GM15510 (cell line): Measurements from ENCODE around the gene KRTAP5-8.
"Not testable (repeated sequence)": the region's sequence is repeated elsewhere in the genome, so short reads cannot be mapped to it uniquely, and the experiment has no call there.

Experiments used
- POLR2A ChIP-seq: IDR thresholded peaks from 3 replicates; pipeline ENCODE4 v1.6.1; 2011; ENCODE audit warnings: borderline replicate concordance; ENCODE audit not compliant: insufficient read length; ENCODE audit errors: extremely low read depth

Gene KRTAP5-8

DNA sequence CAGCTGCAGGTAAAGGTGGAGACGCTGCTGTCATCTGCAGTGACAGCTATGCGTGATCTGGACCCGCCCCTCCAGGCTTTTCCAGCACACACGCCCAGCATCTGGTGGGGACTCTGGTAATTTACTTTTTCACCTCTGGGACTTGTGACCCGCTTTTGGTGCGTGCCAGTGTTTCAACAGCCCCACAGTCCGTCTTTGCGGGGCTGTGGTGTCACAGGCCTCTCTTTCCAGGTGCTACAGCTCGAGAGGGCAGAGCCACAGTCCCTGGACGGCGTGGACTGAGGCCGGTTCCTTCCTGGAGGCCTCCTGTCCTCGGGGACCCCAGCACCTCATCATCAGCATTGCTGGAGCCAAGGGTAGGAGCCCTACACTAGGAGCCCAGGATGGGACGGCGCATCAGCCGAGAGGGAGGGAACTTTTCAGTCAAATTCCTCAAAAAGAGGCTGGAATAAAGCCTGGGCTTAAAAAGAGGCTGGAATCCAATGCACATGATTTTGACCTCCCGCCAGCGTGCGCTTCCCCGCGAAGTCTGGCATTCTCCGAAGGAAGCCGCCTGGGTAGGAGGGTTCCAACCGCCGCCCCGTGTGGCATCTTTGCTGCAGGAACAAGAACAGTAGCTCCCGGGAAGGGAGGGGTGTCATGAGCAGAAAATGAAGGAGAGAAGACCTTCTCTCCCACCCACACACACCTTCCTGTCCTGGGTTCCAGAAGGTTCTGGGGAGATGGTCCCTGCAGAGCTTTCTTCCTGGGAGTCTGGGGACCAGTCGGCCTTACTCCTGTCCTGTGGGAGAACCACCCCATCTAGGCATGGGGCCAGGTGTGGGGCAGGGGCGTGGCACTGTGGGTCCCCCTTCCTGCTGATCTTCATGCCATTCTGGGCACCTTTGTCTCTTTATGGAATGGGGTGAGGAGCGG, 36.5 kb upstream of the KRTAP5-8 start:
- no peak for TF ChIP-seq POLR2A

DNA sequence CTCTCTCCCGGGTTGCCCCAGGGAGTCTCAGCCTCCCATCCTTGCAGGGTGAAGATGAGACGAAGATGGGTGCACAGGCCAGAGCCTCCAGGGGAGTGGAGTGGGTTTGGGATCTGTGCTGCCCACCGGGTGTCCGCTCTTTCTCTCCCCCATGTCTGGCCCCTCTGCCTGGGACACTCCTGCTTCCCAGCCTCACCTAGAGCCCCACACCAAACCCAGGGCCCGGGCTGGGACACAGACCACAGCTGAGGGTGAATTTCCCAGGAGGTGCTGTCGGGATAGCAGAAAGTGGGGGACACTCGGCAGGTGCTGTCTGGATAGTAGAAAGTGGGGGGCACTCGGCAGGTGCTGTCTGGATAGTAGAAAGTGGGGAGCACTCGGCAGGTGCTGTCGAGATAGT, 35.8 kb upstream of the KRTAP5-8 start:
- no peak for TF ChIP-seq POLR2A

DNA sequence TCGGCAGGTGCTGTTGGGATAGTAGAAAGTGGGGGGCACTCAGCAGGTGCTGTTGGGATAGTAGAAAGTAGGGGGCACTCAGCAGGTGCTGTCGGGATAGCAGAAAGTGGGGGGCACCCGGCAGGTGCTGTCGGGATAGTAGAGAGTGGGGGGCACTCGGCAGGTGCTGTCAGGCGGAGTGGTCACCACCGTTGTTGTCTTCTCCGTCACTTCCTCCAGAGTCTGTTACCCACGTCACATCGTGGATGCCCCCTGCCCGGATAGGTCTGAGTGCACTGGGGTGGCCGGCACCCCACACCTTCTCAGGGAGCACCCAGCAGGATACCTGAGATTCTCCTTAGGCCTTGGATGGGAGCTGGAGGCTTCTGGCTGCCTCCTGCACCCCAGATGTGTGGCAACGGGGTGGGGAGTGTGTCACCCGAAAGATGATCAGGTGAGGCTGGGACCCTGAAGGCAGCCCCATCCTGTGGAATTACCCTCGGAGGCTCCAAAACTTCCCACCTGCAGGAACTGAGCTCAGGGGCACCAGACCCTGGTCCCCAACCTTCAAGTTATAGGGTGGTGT, 34.9 kb upstream of the KRTAP5-8 start:
- TF ChIP-seq POLR2A = no peak

DNA sequence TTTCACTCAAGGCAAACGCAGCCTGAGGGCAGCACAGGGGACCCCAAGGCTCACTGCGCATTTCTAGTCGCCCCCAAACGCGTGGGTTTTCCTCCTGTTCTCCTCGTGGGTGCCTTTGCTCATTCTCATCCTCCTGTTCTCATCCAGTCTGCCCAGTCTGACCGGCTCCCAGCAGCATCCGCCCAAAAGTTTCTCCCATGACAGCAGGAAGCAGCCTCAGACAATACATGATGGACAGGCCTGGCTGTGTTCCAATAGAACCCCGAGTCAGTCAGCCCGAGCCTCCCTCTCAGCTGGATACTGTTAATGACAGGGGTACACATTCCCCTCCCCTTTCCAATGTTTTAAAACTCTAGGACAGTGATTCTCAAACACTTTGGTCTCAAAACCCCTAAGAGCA, 33.3 kb upstream of the KRTAP5-8 start:
- TF ChIP-seq POLR2A = no peak

DNA sequence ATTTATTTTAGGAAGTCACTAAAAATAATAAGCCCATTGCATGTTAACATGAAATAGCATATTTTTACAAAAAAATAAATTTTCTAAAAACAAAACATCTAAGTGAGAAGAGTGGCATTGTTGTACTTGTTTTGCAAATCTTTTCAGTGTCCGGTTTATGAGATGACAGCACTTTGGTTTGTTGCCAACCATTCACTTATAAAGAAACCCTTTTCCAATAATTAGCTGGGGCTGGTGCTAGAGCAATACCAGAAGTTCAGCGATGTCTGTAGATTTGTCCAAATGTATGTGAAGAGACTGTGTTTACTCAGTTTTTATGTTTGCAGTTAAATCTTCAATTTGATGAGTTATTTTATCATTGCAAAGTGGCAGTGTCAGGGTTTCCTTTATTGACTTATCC, 32.8 kb upstream of the KRTAP5-8 start:
- TF ChIP-seq POLR2A = no peak

DNA sequence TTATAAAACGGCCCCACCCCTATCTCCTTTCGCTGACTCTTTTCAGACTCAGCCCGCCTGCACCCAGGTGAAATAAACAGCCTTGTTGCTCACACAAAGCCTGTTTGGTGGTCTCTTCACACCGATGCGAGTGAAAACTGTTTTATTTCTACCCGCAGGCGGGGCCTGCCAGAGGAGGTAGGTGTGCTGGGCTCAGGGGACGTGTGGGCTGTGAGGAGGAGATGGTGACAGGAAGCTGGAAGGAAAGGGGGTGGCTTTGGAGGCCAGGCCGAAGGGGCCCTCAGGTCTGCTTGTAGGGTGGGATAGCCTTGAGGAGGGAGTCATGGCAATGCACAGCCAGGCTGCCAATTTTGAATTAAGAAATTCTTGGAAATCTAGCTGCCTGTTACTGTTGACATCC, 32.0 kb upstream of the KRTAP5-8 start:
- no peak for TF ChIP-seq POLR2A

DNA sequence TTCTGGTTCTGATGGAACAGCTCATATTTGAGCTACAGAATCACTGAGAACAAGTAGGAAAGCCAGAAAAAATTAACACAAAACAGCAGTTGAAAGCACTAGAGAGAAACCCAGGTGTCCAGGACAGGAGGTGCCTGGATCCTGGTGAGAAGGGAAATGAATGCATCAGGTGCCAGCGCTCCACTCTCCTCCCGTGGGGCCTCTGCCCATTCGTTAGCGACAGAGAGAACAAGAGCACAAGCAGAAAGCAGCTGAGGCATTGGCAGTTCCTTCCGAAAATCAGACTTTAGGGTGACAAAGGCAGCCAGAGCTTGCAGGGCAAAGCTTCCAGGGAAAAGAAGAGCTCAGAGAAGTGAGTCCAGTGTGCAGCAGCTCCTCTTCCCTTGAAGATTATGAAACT, 30.7 kb upstream of the KRTAP5-8 start:
- no peak for TF ChIP-seq POLR2A

DNA sequence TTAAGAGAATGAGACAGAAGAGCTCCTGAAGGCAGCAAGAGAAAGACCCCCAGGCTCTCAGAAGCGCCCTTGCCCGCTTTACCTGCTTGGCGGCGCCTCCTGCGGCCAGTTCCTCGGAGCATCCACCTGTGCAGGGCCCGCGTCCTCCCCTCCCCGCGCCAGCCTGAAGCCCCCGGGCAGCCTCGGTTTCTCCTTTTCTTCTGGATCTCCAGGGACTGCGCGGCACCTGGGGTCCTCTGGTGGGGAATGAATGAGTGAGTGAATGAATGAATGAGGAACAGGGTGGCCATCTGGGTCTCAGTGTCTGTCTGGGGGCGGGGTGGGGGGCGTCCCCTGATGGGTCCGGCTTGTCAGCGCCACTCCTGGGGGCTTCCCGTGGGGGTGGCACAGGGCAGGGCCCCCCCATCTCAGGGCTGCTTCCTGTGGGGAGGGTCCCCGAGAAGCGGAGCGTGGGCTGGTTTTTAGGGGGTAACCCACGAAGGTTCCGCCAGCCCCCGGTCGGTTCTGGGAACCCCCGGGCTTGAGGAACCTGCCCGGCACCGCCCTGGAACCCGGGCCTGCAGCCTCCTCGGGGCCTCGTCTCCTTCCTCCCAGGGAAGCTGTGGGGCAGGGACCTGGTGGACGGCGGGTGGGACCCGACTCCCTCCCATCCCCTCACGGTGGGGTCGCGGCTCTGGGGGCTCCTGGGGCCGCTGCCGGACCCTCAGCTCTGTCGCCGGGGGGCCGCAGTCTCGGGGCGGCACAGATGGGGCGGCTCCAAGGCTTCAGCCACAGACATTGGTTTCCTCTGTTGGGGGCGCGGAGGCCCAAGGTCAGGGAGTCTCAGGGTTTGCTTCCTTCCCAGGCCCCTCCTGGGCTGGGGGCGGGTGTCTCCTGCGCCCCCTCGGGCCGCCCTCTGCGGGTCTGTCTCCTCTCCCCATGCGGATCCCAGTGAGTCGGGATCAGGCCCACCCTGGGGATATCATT, 19.0 kb upstream of the KRTAP5-8 start:
- no peak for TF ChIP-seq POLR2A

DNA sequence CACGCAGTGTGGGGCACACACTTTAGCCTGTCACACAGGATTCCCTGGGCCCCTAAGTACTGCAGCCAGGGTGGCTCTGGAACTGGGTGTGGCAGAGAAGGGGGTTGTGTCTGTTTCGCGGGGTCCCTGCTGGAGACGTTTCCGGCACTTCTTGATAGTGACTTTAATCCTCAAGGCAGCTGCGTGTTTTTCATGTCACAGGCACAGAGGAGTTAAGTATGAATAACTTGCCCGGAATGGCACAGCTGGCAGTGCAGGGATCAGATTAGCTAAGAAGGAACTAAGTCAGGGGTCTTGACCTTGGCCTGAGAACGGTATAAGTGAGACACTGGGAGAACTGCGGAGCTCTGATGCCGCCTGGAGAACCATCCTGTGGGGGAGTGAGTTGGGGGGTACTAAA, 18.3 kb upstream of the KRTAP5-8 start:
- no peak for TF ChIP-seq POLR2A

DNA sequence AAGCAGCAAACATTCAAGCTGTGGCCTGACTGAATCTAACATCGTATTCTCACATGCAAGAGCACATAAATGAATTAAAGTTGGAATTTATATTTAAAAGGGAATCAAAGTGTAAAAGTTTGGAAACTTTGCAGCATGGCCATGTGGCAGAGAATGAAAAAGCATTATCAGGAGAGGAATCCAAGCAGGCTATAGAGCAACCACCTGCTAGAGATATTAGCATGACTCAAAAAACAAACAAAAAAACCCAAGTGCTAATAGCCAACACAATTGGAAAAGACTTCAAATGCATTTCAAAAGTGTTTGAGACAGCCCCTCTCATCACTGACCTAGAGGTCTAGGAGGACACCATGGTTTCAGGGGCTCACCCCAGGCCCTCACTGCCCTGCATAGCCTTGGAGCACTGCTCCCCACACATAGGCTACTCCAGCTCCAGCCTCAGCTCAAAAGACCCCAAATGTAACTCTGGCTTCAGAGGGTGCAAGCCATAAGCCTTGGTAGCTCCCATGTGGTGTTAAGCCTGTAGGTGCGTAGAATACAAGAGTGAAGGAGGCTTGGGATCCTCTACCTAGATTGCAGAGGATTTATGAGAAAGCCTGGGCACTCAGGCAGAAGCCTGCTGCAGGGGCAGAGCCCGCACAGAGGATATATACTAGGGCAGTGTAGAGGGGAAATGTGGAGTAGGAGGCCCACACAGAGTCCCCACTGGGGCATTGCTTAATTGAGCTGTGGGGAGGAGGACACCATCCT, 12.5 kb upstream of the KRTAP5-8 start:
- TF ChIP-seq POLR2A = no peak

DNA sequence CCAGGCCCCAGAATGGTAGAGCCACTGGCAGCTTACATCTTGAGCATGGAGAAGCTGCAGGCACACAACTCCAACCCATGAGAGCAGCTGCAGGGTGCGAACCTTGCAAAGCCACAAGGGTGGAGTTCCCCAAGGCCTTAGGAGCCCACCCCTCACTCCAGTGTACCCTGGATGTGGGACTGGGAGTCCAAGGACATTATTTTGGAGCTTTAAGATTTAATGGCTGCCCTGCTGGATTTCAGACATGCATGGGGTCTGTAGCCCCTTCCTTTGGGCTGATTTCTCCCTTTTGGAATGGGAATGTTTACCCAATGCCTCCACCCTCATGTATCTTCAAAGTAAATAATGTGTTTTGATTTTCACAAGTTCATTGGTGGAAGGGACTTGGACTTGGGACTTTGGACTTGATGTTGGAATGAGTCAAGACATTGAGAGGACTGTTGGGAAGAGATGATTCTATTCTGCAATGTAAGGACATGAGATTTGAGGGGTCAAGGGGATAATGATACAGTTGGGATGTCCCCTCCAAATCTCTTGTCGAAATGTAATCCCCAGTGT, 11.8 kb upstream of the KRTAP5-8 start:
- TF ChIP-seq POLR2A = no peak

DNA sequence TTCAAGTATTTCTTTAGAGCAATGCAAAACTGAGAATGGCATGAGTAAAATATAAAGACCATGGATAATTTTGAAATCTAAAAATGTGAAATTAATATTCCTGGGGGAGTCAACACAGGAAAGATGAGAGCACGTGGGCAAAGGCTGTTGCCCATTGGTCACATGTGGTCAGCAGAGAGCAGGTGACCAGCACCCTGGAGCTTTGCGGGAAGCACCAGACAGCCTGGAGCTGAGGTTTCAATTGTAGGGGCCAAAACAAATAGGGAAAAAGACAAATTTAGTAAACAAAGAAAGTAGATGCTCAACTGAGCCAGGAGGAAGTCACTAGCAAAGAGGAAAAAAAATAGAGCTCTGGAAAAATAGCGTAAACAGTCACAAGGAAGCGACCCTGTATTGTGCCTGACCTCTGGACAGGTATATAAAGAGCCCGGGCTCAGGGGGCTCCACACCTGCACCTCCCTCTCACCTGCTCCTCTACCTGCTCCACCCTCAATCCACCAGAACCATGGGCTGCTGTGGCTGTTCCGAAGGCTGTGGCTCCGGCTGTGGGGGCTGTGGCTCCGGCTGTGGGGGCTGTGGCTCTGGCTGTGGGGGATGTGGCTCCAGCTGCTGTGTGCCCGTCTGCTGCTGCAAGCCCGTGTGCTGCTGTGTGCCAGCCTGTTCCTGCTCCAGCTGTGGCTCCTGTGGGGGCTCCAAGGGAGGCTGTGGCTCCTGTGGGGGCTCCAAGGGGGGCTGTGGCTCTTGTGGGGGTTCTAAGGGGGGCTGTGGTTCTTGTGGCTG, 10.8 kb upstream of the KRTAP5-8 start, which contains the start of gene KRTAP5-7:
Gene KRTAP5-7 (plus strand): TSS at position 472 of the 780 bp plus-strand sequence. CDS start 34 bp downstream, at position 506.
- not testable (repeated sequence) for TF ChIP-seq POLR2A

DNA sequence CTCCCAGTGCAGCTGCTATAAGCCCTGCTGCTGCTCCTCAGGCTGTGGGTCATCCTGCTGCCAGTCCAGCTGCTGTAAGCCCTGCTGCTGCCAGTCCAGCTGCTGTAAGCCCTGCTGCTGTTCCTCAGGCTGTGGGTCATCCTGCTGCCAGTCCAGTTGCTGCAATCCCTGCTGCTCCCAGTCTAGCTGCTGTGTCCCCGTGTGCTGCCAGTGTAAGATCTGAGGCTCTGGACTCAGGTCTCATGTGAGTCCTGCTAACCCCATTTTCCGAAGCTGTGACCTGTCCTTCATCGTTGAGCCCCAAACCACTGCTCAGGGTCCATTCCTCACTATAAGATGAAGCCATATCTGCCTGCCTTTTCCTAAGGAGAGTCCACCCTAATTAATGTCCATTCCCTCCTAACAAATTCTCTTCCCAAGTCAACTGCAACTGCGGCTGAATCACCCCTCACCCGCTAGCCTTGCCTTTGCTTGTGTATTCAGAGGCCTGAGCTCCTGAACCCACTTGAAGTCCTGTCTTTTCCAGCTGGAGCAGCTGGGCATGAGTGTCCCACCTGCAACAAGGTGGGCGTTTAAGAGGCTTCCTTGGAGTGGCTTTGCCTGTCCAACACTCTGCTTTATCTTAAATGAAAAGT, 10.1 kb upstream of the KRTAP5-8 start:
- TF ChIP-seq POLR2A = no peak
